Measurements from ENCODE around the gene MED17. TPM values are rescaled to one million over a fixed set of nuclear protein-coding genes. Genes with fewer than 3 reads are reported as not detected.

Gene MED17
- total RNA-seq, 1 donor from 2014 or later: 40.0 TPM

GRCh38 chr11:93852242-93852641 lies 68.2 kb downstream of the MED17 start:
- Mint-ChIP-seq H3K4me1 (ENCODE audit: low read depth, unreplicated experiment) (no peaks in the 10 kb centered on the region), H3K27me3 (ENCODE audit: low read depth, unreplicated experiment) (peaks cover 10% of the 10 kb centered on the region), H3K4me3 (ENCODE audit: unreplicated experiment) (no peak overlapping the region), H3K27ac (ENCODE audit: unreplicated experiment) (no peak overlapping the region), H3K9me3 (ENCODE audit: unreplicated experiment) (no peaks in the 10 kb centered on the region), H3K36me3 (ENCODE audit: low read depth, unreplicated experiment) (no peaks in the 10 kb centered on the region)
- DNase-seq (ENCODE audit: low read depth) (no peak), FAIRE-seq (no peak)
- Histone ChIP-seq H3K9ac (ENCODE audit: low read length) (no peak overlapping the region), H3K36me3 (ENCODE audit: insufficient read depth, low read length) (no peaks in the 10 kb centered on the region), H3K79me2 (ENCODE audit: insufficient read depth, low read length) (no peaks in the 10 kb centered on the region), H3K27ac (ENCODE audit: low read depth, low read length) (no peak overlapping the region), H2AFZ (ENCODE audit: low read depth, low read length) (no peak overlapping the region), H3K4me2 (ENCODE audit: low read length) (no peak overlapping the region), H3K4me1 (ENCODE audit: insufficient read depth, low read length) (peaks cover 4% of the 10 kb centered on the region), H3K4me3 (ENCODE audit: insufficient read depth, low read depth, low read length) (no peak overlapping the region), H3K27me3 (ENCODE audit: insufficient read depth, low read length) (no peaks in the 10 kb centered on the region), H4K20me1 (ENCODE audit: insufficient read depth, low read length) (no peaks in the 10 kb centered on the region), H3K9me3 (ENCODE audit: insufficient read depth, low read depth, low read length) (no peaks in the 10 kb centered on the region)
- no peak for TF ChIP-seq EZH2 (IDR thresholded peaks at IDR 0.05; ENCODE audit: insufficient read depth, low read length)
- TF ChIP-seq, protein P1, sequence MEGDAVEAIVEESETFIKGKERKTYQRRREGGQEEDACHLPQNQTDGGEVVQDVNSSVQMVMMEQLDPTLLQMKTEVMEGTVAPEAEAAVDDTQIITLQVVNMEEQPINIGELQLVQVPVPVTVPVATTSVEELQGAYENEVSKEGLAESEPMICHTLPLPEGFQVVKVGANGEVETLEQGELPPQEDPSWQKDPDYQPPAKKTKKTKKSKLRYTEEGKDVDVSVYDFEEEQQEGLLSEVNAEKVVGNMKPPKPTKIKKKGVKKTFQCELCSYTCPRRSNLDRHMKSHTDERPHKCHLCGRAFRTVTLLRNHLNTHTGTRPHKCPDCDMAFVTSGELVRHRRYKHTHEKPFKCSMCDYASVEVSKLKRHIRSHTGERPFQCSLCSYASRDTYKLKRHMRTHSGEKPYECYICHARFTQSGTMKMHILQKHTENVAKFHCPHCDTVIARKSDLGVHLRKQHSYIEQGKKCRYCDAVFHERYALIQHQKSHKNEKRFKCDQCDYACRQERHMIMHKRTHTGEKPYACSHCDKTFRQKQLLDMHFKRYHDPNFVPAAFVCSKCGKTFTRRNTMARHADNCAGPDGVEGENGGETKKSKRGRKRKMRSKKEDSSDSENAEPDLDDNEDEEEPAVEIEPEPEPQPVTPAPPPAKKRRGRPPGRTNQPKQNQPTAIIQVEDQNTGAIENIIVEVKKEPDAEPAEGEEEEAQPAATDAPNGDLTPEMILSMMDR (IDR thresholded peaks at IDR 0.05; ENCODE audit: insufficient read depth, low read depth, low read length): no peak

- TF ChIP-seq EZH2 (IDR thresholded peaks at IDR 0.05; ENCODE audit: insufficient read depth, low read length): no peak
- TF ChIP-seq, protein P1 (IDR thresholded peaks at IDR 0.05; ENCODE audit: insufficient read depth, low read depth, low read length): no peak
- Mint-ChIP-seq H3K27me3 (ENCODE audit: low read depth, unreplicated experiment) (no peaks in the 10 kb centered on the region), H3K36me3 (ENCODE audit: low read depth, unreplicated experiment) (no peaks in the 10 kb centered on the region), H3K4me3 (ENCODE audit: unreplicated experiment) (no peak overlapping the region), H3K27ac (ENCODE audit: unreplicated experiment) (no peak overlapping the region), H3K4me1 (ENCODE audit: low read depth, unreplicated experiment) (no peaks in the 10 kb centered on the region), H3K9me3 (ENCODE audit: unreplicated experiment) (no peaks in the 10 kb centered on the region)
- Histone ChIP-seq H3K4me2 (ENCODE audit: low read length) (no peak overlapping the region), H2AFZ (ENCODE audit: low read depth, low read length) (no peak overlapping the region), H3K4me1 (ENCODE audit: insufficient read depth, low read length) (no peaks in the 10 kb centered on the region), H3K4me3 (ENCODE audit: insufficient read depth, low read depth, low read length) (no peak overlapping the region), H4K20me1 (ENCODE audit: insufficient read depth, low read length) (no peaks in the 10 kb centered on the region), H3K79me2 (ENCODE audit: insufficient read depth, low read length) (no peaks in the 10 kb centered on the region), H3K9ac (ENCODE audit: low read length) (no peak overlapping the region), H3K9me3 (ENCODE audit: insufficient read depth, low read depth, low read length) (no peaks in the 10 kb centered on the region), H3K36me3 (ENCODE audit: insufficient read depth, low read length) (no peaks in the 10 kb centered on the region), H3K27me3 (ENCODE audit: insufficient read depth, low read length) (no peaks in the 10 kb centered on the region), H3K27ac (ENCODE audit: low read depth, low read length) (no peak overlapping the region)
- DNase-seq (ENCODE audit: low read depth) (peak; percentile 29), FAIRE-seq (no peak)
Measured at GRCh38 chr11:93857413-93858120, 73.5 kb downstream of the MED17 start.

- Mint-ChIP-seq H3K36me3 (ENCODE audit: low read depth, unreplicated experiment) (no peaks in the 10 kb centered on the region), H3K9me3 (ENCODE audit: unreplicated experiment) (no peaks in the 10 kb centered on the region), H3K4me3 (ENCODE audit: unreplicated experiment) (no peak overlapping the region), H3K27ac (ENCODE audit: unreplicated experiment) (no peak overlapping the region), H3K4me1 (ENCODE audit: low read depth, unreplicated experiment) (no peaks in the 10 kb centered on the region), H3K27me3 (ENCODE audit: low read depth, unreplicated experiment) (no peaks in the 10 kb centered on the region)
- FAIRE-seq (no peak), DNase-seq (ENCODE audit: low read depth) (no peak)
- no peaks in the 10 kb centered on the region for H4K20me1 ChIP-seq (ENCODE audit: insufficient read depth, low read length)
- H3K4me1 ChIP-seq (ENCODE audit: insufficient read depth, low read length): no peaks in the 10 kb centered on the region
- H3K27me3 ChIP-seq (ENCODE audit: insufficient read depth, low read length): no peaks in the 10 kb centered on the region
- H3K4me2 ChIP-seq (ENCODE audit: low read length): no peak overlapping the region
- TF ChIP-seq, protein P1 (IDR thresholded peaks at IDR 0.05; ENCODE audit: insufficient read depth, low read depth, low read length): no peak
- H3K9ac ChIP-seq (ENCODE audit: low read length): no peak overlapping the region
- H3K4me3 ChIP-seq (ENCODE audit: insufficient read depth, low read depth, low read length): no peak overlapping the region
- H3K9me3 ChIP-seq (ENCODE audit: insufficient read depth, low read depth, low read length): no peaks in the 10 kb centered on the region
- H3K27ac ChIP-seq (ENCODE audit: low read depth, low read length): no peak overlapping the region
- no peaks in the 10 kb centered on the region for H3K36me3 ChIP-seq (ENCODE audit: insufficient read depth, low read length)
- H2AFZ ChIP-seq (ENCODE audit: low read depth, low read length): no peak overlapping the region
- no peaks in the 10 kb centered on the region for H3K79me2 ChIP-seq (ENCODE audit: insufficient read depth, low read length)
Measured at GRCh38 chr11:93858121-93858775, 74.2 kb downstream of the MED17 start.

All from astrocyte (in vitro differentiated cells and primary cell).